ENCODE results near the gene KATNB1.
"Not testable (repeated sequence)": the region's sequence is repeated elsewhere in the genome, so short reads cannot be mapped to it uniquely, and the experiment has no call there.

KATNB1 gene

GRCh38 chr16:57775661-57776469 is 40.3 kb downstream of the KATNB1 start:
- DNase-seq: no peak

GRCh38 chr16:57778658-57779057 is 43.1 kb downstream of the KATNB1 start:
- DNase-seq: no peak

DNA sequence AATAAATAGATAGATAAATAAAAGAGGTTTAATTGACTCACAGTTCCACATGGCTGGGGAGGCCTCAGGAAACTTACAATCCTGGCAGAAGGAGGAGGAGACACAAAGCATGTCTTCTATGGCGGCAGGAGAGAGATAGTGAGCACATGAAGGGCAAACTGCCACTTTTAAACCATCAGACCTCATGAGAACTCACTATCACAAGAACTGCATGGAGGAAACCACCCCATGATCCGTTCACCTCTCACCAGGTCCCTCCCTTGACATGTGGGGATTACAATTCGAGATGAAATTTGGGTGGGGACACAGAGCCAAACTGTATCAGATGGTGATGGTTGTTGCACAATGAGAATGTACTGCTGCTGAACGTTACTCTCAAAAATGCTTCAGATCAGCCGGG is 44.3 kb downstream of the KATNB1 start:
- DNase-seq: not testable (repeated sequence)

GRCh38 chr16:57781349-57781740 is 45.8 kb downstream of the KATNB1 start:
- no peak for DNase-seq

DNA sequence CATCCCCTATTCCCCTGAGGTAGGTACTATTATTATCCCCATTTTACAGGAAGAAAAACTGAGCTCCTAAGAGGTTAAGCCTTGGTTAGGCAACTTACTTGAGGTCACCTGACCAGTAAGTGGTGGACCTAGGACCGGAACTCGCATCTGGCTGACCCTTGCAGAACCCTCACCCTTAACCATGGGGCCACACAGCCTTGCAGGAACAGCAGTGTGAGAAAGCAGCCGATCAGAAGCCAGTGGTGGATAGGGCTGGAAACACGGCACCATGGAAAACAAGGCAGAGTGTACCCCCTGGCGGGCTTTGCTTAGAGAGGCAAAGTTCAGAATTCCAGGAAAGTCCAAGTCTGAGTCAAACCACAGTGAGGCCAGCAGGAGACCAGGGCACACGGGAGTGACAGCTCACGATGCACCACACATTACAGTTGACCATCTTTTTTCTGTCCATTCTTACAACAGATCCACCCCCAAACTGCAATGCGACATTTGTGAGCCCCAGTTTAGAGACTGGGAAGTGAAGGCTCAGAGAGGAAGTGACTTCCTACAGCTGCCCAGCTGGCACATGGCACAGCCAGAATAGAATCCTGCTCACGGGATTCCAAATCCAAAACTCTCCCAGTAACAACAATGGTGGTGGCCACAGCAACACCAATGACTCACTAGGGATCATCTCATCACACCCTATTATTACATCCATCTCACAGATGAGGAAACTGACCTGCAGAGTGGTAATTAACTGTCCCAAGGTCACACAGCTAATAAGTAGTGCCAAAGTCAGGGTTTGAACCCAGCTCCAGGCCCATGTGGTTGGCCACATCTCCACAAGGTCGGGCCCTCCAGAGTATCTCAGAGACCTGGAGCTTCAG is 46.4 kb downstream of the KATNB1 start:
- no peak for DNase-seq

DNA sequence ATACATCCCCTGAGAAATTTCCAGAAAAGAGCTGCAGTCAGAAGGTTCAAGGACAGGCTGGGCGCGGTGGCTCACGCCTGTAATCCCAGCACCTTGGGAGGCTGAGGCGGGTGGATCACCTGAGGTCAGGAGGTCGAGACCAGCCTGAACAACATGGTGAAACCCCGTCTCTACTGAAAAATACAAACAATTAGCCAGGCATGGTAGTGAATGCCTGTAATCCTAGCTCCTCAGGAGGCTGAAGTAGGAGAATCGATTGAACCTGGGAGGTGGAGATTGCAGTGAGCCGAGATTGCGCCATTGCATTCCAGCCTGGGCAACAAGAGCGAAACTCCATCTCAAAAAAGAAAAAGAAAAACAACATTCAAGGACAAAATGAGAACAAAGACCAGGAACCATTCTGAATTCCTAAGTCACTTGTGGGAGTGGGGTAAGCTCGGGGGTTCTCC is 47.1 kb downstream of the KATNB1 start:
- DNase-seq: not testable (repeated sequence)

DNA sequence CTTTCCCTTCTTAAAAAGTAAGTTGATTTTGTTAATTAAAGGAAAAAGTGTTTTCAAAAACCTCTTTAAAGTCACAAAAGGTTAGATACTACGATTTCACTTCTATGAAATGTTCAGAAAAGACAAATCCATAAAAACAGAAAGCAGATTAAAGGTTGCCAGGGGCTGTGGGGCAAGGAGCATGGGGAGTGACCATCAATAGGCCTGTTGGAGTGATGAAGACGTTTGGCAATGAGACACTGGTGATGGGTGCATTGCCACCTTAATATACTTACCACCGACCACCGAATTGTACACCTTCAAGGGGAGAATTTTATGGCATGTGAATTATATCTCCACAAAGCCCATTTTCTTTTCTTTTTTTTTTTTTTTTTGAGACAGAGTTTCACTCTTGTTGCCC is 47.5 kb downstream of the KATNB1 start:
- no peak for DNase-seq

DNA sequence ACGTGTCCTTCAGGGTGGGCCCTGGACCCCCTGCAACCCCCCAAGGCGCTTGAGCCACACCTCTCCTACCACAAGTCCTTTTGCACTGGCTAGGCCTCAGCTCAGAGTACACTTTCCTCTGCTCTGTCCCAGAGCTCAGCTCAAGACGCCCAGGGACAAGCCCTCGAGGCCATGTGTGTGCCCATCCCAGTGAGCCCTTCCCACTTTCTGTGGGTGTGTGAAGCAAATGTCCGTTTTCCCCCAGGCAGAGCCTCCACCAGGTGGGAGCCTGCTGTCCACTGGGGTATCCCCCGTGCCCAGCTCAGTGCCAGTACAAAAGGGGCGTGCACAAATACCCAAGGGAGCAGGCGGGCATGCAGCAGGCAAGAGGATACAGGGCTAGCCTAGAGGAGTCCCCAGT is 48.3 kb downstream of the KATNB1 start:
- no peak for DNase-seq

DNA sequence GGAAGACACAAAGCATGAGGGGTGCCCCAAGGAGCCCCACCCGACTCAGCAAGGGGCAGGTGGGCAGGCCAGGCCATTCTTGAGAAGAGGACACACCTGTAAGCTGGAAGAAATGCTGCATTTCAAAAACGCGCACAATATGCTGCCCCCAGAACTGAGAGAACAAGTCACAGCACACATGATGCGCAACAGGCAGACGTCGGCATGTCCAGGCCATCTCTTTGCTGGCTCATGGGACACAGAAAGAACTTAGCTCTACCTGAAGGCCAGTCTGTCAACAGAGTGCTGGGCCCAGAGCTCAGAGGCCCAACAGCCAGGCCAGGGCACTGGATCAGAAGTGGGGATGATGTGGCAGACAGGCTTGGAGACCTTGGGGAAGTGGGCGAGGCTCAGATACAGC is 48.8 kb downstream of the KATNB1 start:
- no peak for DNase-seq

GRCh38 chr16:57785385-57785784 is 49.8 kb downstream of the KATNB1 start:
- no peak for DNase-seq

DNA sequence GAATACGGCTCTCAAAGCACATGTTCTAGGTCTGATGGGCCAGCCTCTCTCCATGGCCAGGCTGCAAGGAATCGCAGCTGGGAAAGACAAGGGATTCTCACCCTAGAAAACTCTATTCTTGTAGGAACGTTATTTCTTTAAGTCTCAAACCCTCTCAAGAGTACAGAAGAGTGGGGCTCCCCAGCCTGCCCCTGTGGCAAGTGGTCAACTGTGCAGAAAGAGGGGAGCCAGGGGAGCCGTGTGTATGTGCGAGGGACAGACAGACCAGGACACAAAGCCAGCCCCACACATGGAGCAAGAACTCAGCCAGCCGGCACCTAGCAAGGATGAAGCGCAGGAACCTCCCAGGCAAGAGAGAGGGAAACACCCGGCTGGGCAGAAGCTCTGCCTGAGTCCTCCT is 50.4 kb downstream of the KATNB1 start:
- no peak for DNase-seq

- no peak for DNase-seq
Observed at GRCh38 chr16:57786632-57787518, 51.3 kb downstream of the KATNB1 start.

DNA sequence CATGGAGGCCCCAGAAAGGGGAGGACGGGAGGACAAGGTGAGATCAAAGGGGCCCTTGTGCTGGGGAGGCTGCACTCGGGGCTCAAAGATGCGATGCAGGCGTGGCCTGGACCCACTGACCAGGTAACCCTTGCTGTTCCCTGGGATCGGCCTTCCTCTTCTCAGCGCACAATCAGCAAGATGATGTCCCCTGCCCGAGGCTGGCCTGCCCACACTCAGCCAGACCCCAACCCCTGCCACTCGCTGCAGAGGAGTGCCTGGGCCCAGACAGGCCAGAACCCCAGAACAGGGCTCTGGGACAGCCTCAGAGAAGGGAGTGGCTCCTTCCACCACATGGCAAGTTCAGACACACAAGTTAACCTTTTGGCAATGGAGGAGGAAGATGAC is 51.9 kb downstream of the KATNB1 start:
- DNase-seq: no peak

- no peak for DNase-seq
Observed at GRCh38 chr16:57788252-57788841, 52.8 kb downstream of the KATNB1 start.

DNA sequence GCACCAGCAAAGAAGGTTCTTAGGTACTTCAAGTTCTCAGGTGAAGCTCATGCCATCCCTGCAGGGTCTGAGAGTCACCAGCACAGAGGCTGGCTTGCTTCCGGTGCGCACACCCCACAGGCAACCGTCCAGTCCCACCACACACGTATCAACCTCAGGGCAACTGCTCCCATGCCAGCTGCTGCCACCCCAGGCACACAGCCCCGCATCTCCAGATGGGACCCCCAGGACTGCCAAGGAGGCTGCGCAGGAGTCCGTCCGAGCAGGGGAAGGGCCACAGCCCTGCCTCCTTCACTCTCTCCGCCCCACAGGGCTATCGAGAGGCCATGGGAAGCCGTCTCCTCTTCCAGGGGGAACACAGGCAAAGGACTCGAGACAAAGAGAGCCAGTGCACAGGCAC is 53.4 kb downstream of the KATNB1 start:
- DNase-seq: no peak

- no peak for DNase-seq
Observed at GRCh38 chr16:57791195-57791892, 55.8 kb downstream of the KATNB1 start.

- no peak for DNase-seq
Observed at GRCh38 chr16:57791893-57792461, 56.4 kb downstream of the KATNB1 start.

DNA sequence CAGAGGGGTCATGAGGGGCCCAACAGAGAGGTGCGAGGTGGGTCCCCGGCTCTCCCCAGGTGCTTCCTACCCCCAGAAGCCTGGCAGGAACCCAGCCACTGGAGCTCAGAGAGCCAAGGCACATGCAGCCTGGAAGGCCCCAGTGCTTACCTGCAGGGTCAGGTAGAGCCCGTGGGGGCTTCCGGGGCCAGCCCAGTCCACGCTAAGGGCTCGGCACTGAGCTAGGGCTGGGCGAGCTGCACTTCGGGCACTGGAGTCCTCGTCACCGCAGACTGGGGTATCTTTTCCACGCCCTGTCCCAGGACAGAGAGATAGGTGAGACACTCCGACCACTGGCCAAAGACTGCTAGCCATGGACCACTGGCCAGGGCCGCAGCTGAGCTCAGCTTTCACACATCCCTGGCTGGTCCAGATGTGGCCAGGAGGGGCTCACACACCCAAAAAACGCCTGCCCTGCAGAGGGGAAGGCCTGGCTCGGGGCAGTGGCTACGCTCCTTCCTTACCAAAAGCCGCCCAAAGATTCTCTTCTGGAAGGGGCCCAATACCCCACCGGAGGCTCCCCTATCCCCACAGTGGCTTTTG is 59.4 kb downstream of the KATNB1 start:
- DNase-seq: no peak

DNA sequence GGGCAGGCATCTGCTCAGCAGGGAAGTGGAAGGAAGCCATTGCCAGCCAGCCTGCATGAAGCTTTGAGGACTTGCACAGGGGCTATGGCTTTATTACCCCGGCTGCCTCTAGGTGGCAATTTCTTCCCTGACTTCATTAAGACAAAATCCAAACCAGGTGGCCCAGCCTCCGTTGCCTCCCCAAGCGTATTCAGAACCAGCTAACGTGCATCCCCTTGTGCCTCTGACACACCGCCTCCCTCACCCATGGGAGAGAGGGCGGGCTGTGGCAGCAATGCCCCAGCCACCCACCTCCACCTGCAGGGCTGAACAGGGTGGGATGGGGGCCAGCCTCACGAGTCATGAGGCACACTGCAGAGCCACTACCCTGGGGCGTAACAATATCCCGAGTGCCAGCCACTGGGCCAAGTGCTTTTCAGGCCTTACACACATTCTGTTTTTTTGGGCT is 59.9 kb downstream of the KATNB1 start:
- DNase-seq: no peak

DNA sequence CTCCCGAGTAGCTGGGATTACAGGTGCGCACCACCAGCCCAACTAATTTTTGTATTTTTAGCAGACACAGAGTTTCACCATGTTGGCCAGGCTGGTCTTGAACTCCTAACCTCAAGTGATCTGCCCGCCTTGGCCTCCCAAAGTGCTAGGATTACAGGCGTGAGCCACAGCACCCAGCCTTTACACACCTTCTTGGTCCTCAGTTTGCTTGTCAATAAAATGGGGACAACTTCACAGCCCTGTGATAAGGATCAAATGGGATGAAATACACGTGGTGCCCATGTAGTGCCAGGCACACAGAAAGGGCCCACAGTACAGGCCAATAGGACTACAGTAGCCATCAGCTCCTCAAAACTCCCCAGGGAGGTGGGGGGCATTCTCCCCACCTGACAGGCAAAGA is 60.4 kb downstream of the KATNB1 start:
- not testable (repeated sequence) for DNase-seq

GRCh38 chr16:57797216-57797525 is 61.6 kb downstream of the KATNB1 start:
- DNase-seq: no peak

Data from NCI-H2029 (cell line).